Activated naive CD4-positive, alpha-beta T cell treated with Interleukin-2 at 50 U/mL for 16 hours (primary cell): ENCODE data around the gene LAMB4.

Experiments
- DNase-seq: peaks from one replicate; pipeline ENCODE4 v3.0.0-alpha.2; 2020

Gene LAMB4

GRCh38 chr7:108104324-108104723 is 25.8 kb downstream of the LAMB4 start:
- no peak for DNase-seq

- DNase-seq: no peak
Measured at GRCh38 chr7:108103558-108104298, 26.4 kb downstream of the LAMB4 start.

GRCh38 chr7:108102671-108103312 is 27.4 kb downstream of the LAMB4 start:
- DNase-seq: no peak

GRCh38 chr7:108101759-108102158 is 28.4 kb downstream of the LAMB4 start:
- DNase-seq: no peak

GRCh38 chr7:108099713-108100112 is 30.4 kb downstream of the LAMB4 start:
- no peak for DNase-seq

GRCh38 chr7:108097703-108098102 is 32.5 kb downstream of the LAMB4 start:
- no peak for DNase-seq

- DNase-seq: no peak
Measured at GRCh38 chr7:108096996-108097395, 33.2 kb downstream of the LAMB4 start.

GRCh38 chr7:108094933-108095710 is 35.0 kb downstream of the LAMB4 start:
- DNase-seq: no peak

- no peak for DNase-seq
Measured at GRCh38 chr7:108094346-108094745, 35.8 kb downstream of the LAMB4 start.

GRCh38 chr7:108093851-108094331 is 36.3 kb downstream of the LAMB4 start:
- no peak for DNase-seq

- DNase-seq: no peak
Measured at GRCh38 chr7:108093341-108093740, 36.8 kb downstream of the LAMB4 start.

GRCh38 chr7:108091461-108091831 is 38.7 kb downstream of the LAMB4 start:
- no peak for DNase-seq

GRCh38 chr7:108090791-108091460 is 39.2 kb downstream of the LAMB4 start:
- DNase-seq: no peak

- no peak for DNase-seq
Measured at GRCh38 chr7:108089381-108089780, 40.8 kb downstream of the LAMB4 start.

- DNase-seq: no peak
Measured at GRCh38 chr7:108088729-108089128, 41.4 kb downstream of the LAMB4 start.

- DNase-seq: no peak
Measured at GRCh38 chr7:108087778-108088177, 42.4 kb downstream of the LAMB4 start.

GRCh38 chr7:108086962-108087361 is 43.2 kb downstream of the LAMB4 start:
- DNase-seq: no peak

- no peak for DNase-seq
Measured at GRCh38 chr7:108086546-108086945, 43.6 kb downstream of the LAMB4 start.

GRCh38 chr7:108083980-108084379 is 46.2 kb downstream of the LAMB4 start:
- no peak for DNase-seq

- DNase-seq: no peak
Measured at GRCh38 chr7:108079648-108080591, 50.2 kb downstream of the LAMB4 start.

GRCh38 chr7:108079276-108079647 is 50.9 kb downstream of the LAMB4 start:
- no peak for DNase-seq

- DNase-seq: no peak
Measured at GRCh38 chr7:108078691-108079090, 51.5 kb downstream of the LAMB4 start.
